Neural cell (in vitro differentiated cells): Measurements from ENCODE around the gene CAPN7.
"Not testable (repeated sequence)": the region's sequence is repeated elsewhere in the genome, so short reads cannot be mapped to it uniquely, and the experiment has no call there.

Source experiments
- EP300 ChIP-seq: fragments of 450-650 bp; conservative IDR thresholded peaks from 2 replicates; pipeline ENCODE4 v1.6.1; 2014; ENCODE audit warnings: antibody characterized with exemption, mild to moderate bottlenecking, moderate library complexity; ENCODE audit not compliant: poor library complexity, severe bottlenecking
- EZH2 ChIP-seq: fragments of 200-600, 300-800 bp; shearing (Covaris generic), sonication (generic); IDR thresholded peaks from 2 replicates; pipeline ENCODE4 v1.6.1; 2014; ENCODE audit warnings: antibody characterized with exemption, low read length, borderline replicate concordance, mild to moderate bottlenecking; ENCODE audit not compliant: insufficient read depth, poor library complexity, severe bottlenecking
- RAD21 ChIP-seq: fragments of 450-650 bp; conservative IDR thresholded peaks from 2 replicates; pipeline ENCODE4 v1.6.1; 2014; ENCODE audit warnings: antibody characterized with exemption, mild to moderate bottlenecking, moderate library complexity
- TF ChIP-seq, protein P1 (sequence below): fragments of 450-650 bp; IDR thresholded peaks from 2 replicates; pipeline ENCODE4 v1.5.1; 2014; ENCODE audit warnings: antibody characterized with exemption, mild to moderate bottlenecking, moderate library complexity; ENCODE audit not compliant: poor library complexity, severe bottlenecking

DNA sequence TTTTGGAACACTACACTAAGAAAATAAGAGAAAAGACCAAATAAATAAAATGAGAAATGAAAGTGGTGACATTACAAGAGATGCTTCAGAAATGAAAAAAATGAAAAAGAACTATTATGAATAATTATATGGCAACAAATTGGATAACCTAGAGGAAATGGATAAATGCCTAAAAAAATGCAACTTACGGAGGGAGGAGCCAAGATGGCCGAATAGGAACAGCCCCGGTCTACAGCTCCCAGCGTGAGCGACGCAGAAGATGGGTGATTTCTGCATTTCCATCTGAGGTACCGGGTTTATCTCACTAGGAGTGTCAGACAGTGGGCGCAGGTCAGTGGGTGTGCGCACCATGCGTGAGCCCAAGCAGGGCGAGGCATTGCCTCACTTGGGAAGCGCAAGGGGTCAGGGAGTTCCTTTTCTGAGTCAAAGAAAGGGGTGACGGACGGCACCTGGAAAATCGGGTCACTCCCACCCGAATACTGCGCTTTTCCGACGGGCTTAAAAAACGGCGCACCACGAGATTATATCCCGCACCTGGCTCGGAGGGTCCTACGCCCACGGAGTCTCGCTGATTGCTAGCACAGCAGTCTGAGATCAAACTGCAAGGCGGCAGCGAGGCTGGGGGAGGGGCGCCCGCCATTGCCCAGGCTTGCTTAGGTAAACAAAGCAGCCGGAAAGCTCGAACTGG is 19.4 kb upstream of the CAPN7 start:
- TF ChIP-seq, protein P1, sequence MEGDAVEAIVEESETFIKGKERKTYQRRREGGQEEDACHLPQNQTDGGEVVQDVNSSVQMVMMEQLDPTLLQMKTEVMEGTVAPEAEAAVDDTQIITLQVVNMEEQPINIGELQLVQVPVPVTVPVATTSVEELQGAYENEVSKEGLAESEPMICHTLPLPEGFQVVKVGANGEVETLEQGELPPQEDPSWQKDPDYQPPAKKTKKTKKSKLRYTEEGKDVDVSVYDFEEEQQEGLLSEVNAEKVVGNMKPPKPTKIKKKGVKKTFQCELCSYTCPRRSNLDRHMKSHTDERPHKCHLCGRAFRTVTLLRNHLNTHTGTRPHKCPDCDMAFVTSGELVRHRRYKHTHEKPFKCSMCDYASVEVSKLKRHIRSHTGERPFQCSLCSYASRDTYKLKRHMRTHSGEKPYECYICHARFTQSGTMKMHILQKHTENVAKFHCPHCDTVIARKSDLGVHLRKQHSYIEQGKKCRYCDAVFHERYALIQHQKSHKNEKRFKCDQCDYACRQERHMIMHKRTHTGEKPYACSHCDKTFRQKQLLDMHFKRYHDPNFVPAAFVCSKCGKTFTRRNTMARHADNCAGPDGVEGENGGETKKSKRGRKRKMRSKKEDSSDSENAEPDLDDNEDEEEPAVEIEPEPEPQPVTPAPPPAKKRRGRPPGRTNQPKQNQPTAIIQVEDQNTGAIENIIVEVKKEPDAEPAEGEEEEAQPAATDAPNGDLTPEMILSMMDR = not testable (repeated sequence)
- not testable (repeated sequence) for TF ChIP-seq EP300, EZH2, RAD21
